Measurements from ENCODE around the gene ZBTB26. TPM values are rescaled to one million over a fixed set of nuclear protein-coding genes. Genes with fewer than 3 reads are reported as not detected.

ZBTB26 gene, protein sequence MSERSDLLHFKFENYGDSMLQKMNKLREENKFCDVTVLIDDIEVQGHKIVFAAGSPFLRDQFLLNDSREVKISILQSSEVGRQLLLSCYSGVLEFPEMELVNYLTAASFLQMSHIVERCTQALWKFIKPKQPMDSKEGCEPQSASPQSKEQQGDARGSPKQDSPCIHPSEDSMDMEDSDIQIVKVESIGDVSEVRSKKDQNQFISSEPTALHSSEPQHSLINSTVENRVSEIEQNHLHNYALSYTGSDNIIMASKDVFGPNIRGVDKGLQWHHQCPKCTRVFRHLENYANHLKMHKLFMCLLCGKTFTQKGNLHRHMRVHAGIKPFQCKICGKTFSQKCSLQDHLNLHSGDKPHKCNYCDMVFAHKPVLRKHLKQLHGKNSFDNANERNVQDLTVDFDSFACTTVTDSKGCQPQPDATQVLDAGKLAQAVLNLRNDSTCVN
- 4.5 TPM for total RNA-seq (2021; ENCODE audit: unreplicated experiment)
- polyA plus RNA-seq (2012; ENCODE audit: insufficient read length), result 1.2 TPM
- percentile 77 among the genes with signal in this experiment for Bru-seq, nascent RNA
- BruChase-seq, experiment 1, labeled RNA remaining after a 2-hour chase, result percentile 73 among the genes with signal in this experiment
- percentile 59 among the genes with signal in this experiment for BruChase-seq, experiment 2, labeled RNA remaining after a 6-hour chase
- long read RNA-seq, full-length matches to known transcripts, result 4 of 5 reads
- long read RNA-seq, partial matches to known transcripts, result 0 of 5 reads
- long read RNA-seq, other reads (novel, unspliced or antisense), result 1 of 5 reads

- in situ Hi-C loops (cut with HindIII; ENCODE audit: low pct_unique_long_range_greater_than_20kb, low sequenced_read_pairs), result no loop called here
- peak within 1 kb of the TSS; percentile 95 for H3K27ac ChIP-seq (ENCODE audit: low read length)
- peaks cover 7% of the 10 kb centered on the region; the same call in 1 of the 2 replicates for H3K4me1 ChIP-seq (ENCODE audit: control insufficient read depth, insufficient read depth, low read length)
- CTCF ChIA-PET, result no interaction called here
- no TSS peak for BruUV-seq (replicated peaks)
- peak; percentile 99 for ATAC-seq
- intact Hi-C loops (cut with micrococcal nuclease; ENCODE audit: unreplicated experiment), result no loop called here
- TF ChIP-seq TCF7L2 (IDR thresholded peaks at IDR 0.05; ENCODE audit: low read depth, low read length) (no peak), SIN3A (IDR thresholded peaks at IDR 0.05; ENCODE audit: borderline replicate concordance, insufficient read depth, low read depth, low read length) (peak; percentile 70; the same call in 1 of the 2 replicates), REST (IDR thresholded peaks at IDR 0.05; ENCODE audit: insufficient read depth in 1 of 2, low read depth in 2 of 2, low read length in 1 of 2) (no peak; a peak in 1 of 4 replicates), POLR2AphosphoS5 (IDR thresholded peaks at IDR 0.05; ENCODE audit: low read depth, low read length) (peak; percentile 76)
- TF ChIP-seq, protein P1, sequence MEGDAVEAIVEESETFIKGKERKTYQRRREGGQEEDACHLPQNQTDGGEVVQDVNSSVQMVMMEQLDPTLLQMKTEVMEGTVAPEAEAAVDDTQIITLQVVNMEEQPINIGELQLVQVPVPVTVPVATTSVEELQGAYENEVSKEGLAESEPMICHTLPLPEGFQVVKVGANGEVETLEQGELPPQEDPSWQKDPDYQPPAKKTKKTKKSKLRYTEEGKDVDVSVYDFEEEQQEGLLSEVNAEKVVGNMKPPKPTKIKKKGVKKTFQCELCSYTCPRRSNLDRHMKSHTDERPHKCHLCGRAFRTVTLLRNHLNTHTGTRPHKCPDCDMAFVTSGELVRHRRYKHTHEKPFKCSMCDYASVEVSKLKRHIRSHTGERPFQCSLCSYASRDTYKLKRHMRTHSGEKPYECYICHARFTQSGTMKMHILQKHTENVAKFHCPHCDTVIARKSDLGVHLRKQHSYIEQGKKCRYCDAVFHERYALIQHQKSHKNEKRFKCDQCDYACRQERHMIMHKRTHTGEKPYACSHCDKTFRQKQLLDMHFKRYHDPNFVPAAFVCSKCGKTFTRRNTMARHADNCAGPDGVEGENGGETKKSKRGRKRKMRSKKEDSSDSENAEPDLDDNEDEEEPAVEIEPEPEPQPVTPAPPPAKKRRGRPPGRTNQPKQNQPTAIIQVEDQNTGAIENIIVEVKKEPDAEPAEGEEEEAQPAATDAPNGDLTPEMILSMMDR (IDR thresholded peaks at IDR 0.05), result no peak
- H3K9me3 ChIP-seq (ENCODE audit: control insufficient read depth, insufficient read depth, low read depth, low read length), result no peaks in the 10 kb centered on the region
- H3K4me3 ChIP-seq (ENCODE audit: low read depth in 2 of 2, low read length in 2 of 2), result peak within 1 kb of the TSS; percentile 87 to 92
- no peaks in the 10 kb centered on the region for H3K27me3 ChIP-seq (ENCODE audit: control insufficient read depth, insufficient read depth, low read length)
- peaks cover 9% of the 10 kb centered on the region for H3K36me3 ChIP-seq (ENCODE audit: control insufficient read depth, insufficient read depth, low read length)
- POLR2A ChIA-PET, result interaction anchor here (0.6 to 1.1 kb wide), 3 partner anchors 9 to 172 kb away, joined by 3 read pairs; partner anchors contain the start of gene RABGAP1
- peak; percentile 63 for DNase-seq (ENCODE audit: low read depth, low spot score)
Measured at GRCh38 chr9:122931226-122932121, at the start of gene ZBTB26. ZBTB26 (minus strand) TSS chr9:122931512; CDS start chr9:122919934, 11,578 bp downstream.

- H3K9me3 ChIP-seq (ENCODE audit: control insufficient read depth, insufficient read depth, low read depth, low read length), result no peaks in the 10 kb centered on the region
- H3K36me3 ChIP-seq (ENCODE audit: control insufficient read depth, insufficient read depth, low read length), result no peaks in the 10 kb centered on the region
- no peaks in the 10 kb centered on the region for H3K27me3 ChIP-seq (ENCODE audit: control insufficient read depth, insufficient read depth, low read length)
- H3K27ac ChIP-seq (ENCODE audit: low read length), result no peak overlapping the region
- no peak overlapping the region for H3K4me3 ChIP-seq (ENCODE audit: low read depth in 2 of 2, low read length in 2 of 2)
- TF ChIP-seq SIN3A (IDR thresholded peaks at IDR 0.05; ENCODE audit: borderline replicate concordance, insufficient read depth, low read depth, low read length) (no peak), REST (IDR thresholded peaks at IDR 0.05; ENCODE audit: insufficient read depth in 1 of 2, low read depth in 2 of 2, low read length in 1 of 2) (no peak), POLR2AphosphoS5 (IDR thresholded peaks at IDR 0.05; ENCODE audit: low read depth, low read length) (no peak), TCF7L2 (IDR thresholded peaks at IDR 0.05; ENCODE audit: low read depth, low read length) (no peak)
- TF ChIP-seq, protein P1 (IDR thresholded peaks at IDR 0.05), result no peak
- in situ Hi-C loops (cut with HindIII; ENCODE audit: low pct_unique_long_range_greater_than_20kb, low sequenced_read_pairs), result no loop called here
- intact Hi-C loops (cut with micrococcal nuclease; ENCODE audit: unreplicated experiment), result no loop called here
- H3K4me1 ChIP-seq (ENCODE audit: control insufficient read depth, insufficient read depth, low read length), result no peaks in the 10 kb centered on the region
- ATAC-seq, result no peak
- no TSS peak for BruUV-seq (replicated peaks)
- ChIA-PET CTCF (no interaction called here), POLR2A (no interaction called here)
- DNase-seq (ENCODE audit: low read depth, low spot score), result no peak
Measured at GRCh38 chr9:122978601-122979000, 47.3 kb upstream of the ZBTB26 start.
